Measurements from ENCODE around the gene CCDC124. TPM values are rescaled to one million over a fixed set of nuclear protein-coding genes. Genes with fewer than 3 reads are reported as not detected.

The CCDC124 gene
- total and polyA plus RNA-seq, 10 of the 15 experiments (the other 5 are each of a cell fraction or from before 2014, with no cell fraction given), result 3.7 to 184 (median 51.8) TPM

DNA sequence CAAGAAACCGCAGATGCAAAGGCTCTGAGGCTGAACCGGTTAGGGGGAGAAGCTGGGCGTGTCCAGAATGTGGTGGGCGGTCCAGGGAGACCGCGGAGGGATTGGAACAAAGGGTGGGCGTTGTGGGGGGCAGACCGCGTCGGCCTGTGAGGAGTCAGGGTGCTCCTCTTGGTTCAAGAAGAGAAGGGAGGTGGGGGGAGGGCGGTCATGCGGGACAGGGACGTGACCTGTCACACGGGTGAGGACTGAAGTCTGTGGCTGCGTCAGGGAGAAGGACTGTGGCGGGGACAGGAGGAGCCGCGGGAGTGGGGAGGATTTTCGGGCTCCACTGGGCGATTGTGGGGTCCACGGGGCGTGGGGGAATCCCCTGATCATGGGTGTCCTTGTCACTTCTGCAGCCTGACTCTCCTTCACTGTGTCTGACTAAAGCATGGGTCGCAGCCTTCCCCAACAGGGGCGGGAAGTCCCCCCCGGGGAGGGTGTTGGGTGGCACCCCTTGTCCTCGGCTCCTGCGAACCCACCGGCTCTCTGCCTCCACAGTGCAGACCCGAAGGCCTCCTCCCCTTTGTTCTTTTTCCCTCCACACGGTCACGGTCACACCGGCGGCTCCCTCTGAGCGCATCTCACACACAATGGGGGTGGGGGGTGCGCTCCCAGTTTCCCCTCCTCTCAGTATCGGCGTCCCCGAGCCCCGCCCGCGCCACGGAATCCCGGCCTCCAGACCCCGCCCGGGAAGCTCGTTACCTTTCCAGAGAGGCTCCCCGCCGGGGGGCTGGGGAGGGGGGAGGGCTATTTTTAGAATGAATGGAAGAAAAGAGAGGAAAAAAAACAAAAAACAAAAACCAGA lies 17.7 kb downstream of the CCDC124 start (continued):
- TF ChIP-seq CBFB (IDR thresholded peaks at IDR 0.05; ENCODE audit: low read depth) (no peak), PAX5 (IDR thresholded peaks at IDR 0.05; ENCODE audit: borderline replicate concordance, low read depth, low read length) (peak; percentile 5; the same call in 1 of the 2 replicates), SIX5 (IDR thresholded peaks at IDR 0.05; ENCODE audit: low read depth, low read length, severe bottlenecking) (no peak), ZNF622 (IDR thresholded peaks at IDR 0.05) (no peak), DPF2 (IDR thresholded peaks at IDR 0.05) (no peak; the same call in 1 of the 2 replicates), CBX3 (IDR thresholded peaks at IDR 0.05; ENCODE audit: borderline replicate concordance, low read depth) (no peak), TCF7 (IDR thresholded peaks at IDR 0.05; ENCODE audit: borderline replicate concordance) (no peak), NR2F1 (conservative IDR thresholded peaks at IDR 0.05) (peak; percentile 55; the same call in 1 of the 2 replicates), POLR2A (IDR thresholded peaks at IDR 0.05; ENCODE audit: low read depth, low read length) (no peak), CREB1 (IDR thresholded peaks at IDR 0.05; ENCODE audit: low read depth) (no peak), RAD51 (IDR thresholded peaks at IDR 0.05) (no peak), EED (IDR thresholded peaks at IDR 0.05; ENCODE audit: low read depth) (0 out of 2 replicates have a peak, but pooled peaks have one; percentile 12), SREBF1 (IDR thresholded peaks at IDR 0.05; ENCODE audit: low read length) (no peak), ZNF384 (IDR thresholded peaks at IDR 0.05; ENCODE audit: borderline replicate concordance, low read depth, low read length) (no peak)
- TF ChIP-seq, protein P1, sequence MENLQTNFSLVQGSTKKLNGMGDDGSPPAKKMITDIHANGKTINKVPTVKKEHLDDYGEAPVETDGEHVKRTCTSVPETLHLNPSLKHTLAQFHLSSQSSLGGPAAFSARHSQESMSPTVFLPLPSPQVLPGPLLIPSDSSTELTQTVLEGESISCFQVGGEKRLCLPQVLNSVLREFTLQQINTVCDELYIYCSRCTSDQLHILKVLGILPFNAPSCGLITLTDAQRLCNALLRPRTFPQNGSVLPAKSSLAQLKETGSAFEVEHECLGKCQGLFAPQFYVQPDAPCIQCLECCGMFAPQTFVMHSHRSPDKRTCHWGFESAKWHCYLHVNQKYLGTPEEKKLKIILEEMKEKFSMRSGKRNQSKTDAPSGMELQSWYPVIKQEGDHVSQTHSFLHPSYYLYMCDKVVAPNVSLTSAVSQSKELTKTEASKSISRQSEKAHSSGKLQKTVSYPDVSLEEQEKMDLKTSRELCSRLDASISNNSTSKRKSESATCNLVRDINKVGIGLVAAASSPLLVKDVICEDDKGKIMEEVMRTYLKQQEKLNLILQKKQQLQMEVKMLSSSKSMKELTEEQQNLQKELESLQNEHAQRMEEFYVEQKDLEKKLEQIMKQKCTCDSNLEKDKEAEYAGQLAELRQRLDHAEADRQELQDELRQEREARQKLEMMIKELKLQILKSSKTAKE (IDR thresholded peaks at IDR 0.05; ENCODE audit: low read depth, poor library complexity, severe bottlenecking), result peak; percentile 30
- TF ChIP-seq, protein P2, sequence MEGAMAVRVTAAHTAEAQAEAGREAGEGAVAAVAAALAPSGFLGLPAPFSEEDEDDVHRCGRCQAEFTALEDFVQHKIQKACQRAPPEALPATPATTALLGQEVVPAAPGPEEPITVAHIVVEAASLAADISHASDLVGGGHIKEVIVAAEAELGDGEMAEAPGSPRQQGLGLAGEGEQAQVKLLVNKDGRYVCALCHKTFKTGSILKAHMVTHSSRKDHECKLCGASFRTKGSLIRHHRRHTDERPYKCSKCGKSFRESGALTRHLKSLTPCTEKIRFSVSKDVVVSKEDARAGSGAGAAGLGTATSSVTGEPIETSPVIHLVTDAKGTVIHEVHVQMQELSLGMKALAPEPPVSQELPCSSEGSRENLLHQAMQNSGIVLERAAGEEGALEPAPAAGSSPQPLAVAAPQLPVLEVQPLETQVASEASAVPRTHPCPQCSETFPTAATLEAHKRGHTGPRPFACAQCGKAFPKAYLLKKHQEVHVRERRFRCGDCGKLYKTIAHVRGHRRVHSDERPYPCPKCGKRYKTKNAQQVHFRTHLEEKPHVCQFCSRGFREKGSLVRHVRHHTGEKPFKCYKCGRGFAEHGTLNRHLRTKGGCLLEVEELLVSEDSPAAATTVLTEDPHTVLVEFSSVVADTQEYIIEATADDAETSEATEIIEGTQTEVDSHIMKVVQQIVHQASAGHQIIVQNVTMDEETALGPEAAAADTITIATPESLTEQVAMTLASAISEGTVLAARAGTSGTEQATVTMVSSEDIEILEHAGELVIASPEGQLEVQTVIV (IDR thresholded peaks at IDR 0.05; ENCODE audit: borderline replicate concordance, partially characterized antibody), result no peak
- TF ChIP-seq, protein P3, sequence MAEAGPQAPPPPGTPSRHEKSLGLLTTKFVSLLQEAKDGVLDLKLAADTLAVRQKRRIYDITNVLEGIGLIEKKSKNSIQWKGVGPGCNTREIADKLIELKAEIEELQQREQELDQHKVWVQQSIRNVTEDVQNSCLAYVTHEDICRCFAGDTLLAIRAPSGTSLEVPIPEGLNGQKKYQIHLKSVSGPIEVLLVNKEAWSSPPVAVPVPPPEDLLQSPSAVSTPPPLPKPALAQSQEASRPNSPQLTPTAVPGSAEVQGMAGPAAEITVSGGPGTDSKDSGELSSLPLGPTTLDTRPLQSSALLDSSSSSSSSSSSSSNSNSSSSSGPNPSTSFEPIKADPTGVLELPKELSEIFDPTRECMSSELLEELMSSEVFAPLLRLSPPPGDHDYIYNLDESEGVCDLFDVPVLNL (IDR thresholded peaks at IDR 0.05; ENCODE audit: low read depth, low read length), result no peak
- TF ChIP-seq, protein P4, sequence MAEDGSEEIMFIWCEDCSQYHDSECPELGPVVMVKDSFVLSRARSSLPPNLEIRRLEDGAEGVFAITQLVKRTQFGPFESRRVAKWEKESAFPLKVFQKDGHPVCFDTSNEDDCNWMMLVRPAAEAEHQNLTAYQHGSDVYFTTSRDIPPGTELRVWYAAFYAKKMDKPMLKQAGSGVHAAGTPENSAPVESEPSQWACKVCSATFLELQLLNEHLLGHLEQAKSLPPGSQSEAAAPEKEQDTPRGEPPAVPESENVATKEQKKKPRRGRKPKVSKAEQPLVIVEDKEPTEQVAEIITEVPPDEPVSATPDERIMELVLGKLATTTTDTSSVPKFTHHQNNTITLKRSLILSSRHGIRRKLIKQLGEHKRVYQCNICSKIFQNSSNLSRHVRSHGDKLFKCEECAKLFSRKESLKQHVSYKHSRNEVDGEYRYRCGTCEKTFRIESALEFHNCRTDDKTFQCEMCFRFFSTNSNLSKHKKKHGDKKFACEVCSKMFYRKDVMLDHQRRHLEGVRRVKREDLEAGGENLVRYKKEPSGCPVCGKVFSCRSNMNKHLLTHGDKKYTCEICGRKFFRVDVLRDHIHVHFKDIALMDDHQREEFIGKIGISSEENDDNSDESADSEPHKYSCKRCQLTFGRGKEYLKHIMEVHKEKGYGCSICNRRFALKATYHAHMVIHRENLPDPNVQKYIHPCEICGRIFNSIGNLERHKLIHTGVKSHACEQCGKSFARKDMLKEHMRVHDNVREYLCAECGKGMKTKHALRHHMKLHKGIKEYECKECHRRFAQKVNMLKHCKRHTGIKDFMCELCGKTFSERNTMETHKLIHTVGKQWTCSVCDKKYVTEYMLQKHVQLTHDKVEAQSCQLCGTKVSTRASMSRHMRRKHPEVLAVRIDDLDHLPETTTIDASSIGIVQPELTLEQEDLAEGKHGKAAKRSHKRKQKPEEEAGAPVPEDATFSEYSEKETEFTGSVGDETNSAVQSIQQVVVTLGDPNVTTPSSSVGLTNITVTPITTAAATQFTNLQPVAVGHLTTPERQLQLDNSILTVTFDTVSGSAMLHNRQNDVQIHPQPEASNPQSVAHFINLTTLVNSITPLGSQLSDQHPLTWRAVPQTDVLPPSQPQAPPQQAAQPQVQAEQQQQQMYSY (CRISPR knock-in tag; IDR thresholded peaks at IDR 0.05), result no peak
